Mesenchymal stem cell (in vitro differentiated cells and primary cell): ENCODE results near the gene HCFC1R1.

Experiments
- DNase-seq: peaks from one replicate; pipeline ENCODE4 v3.0.0-alpha.2; 2013
- H2AFZ ChIP-seq: one replicate; pipeline ENCODE4 v1.6.1; 2013; ENCODE audit warnings: low read depth, mild to moderate bottlenecking, control low read depth, inconsistent platforms, low read length, moderate library complexity
- H2AK5ac ChIP-seq: 2 replicates; pipeline ENCODE4 v1.6.1; 2013; ENCODE audit warnings: low read length, moderate library complexity, mild to moderate bottlenecking, inconsistent platforms; ENCODE audit not compliant: severe bottlenecking
- H2BK120ac ChIP-seq: one replicate; pipeline ENCODE4 v1.6.1; 2013; ENCODE audit warnings: low read depth, mild to moderate bottlenecking, inconsistent platforms, low read length, moderate library complexity
- H2BK12ac ChIP-seq, 2 experiments: one replicate each; pipeline ENCODE4 v1.6.1; 2013; ENCODE audit warnings: inconsistent platforms in 2 of 2, low read length in 2 of 2, mild to moderate bottlenecking in 2 of 2, moderate library complexity in 2 of 2, control low read depth in 1 of 2
- H2BK15ac ChIP-seq: one replicate; pipeline ENCODE4 v1.6.1; 2013; ENCODE audit warnings: mild to moderate bottlenecking, low read depth, inconsistent platforms; ENCODE audit not compliant: poor library complexity, severe bottlenecking
- H2BK5ac ChIP-seq: 2 replicates; pipeline ENCODE4 v1.6.1; 2013; ENCODE audit warnings: low read depth, mild to moderate bottlenecking, low read length, control low read depth, inconsistent platforms; ENCODE audit not compliant: poor library complexity, severe bottlenecking
- H3K14ac ChIP-seq, 2 experiments: one replicate each; pipeline ENCODE4 v1.6.1; 2013; ENCODE audit warnings: inconsistent platforms in 2 of 2, low read length in 2 of 2, control low read depth in 1 of 2, mild to moderate bottlenecking in 1 of 2, moderate library complexity in 1 of 2
- H3K18ac ChIP-seq, 2 experiments: one replicate each; pipeline ENCODE4 v1.6.1; 2013; ENCODE audit warnings: inconsistent platforms in 2 of 2, low read length in 2 of 2, control low read depth in 1 of 2, low read depth in 1 of 2, mild to moderate bottlenecking in 1 of 2
- H3K23ac ChIP-seq, 2 experiments: one replicate each; pipeline ENCODE4 v1.6.1; 2013; ENCODE audit warnings: inconsistent platforms in 2 of 2, low read length in 2 of 2, mild to moderate bottlenecking in 2 of 2, moderate library complexity in 2 of 2, control low read depth in 1 of 2
- H3K27ac ChIP-seq: 2 replicates; pipeline ENCODE4 v1.5.1; 2013; ENCODE audit warnings: mild to moderate bottlenecking, moderate library complexity, low read length, control low read depth, inconsistent platforms; ENCODE audit not compliant: poor library complexity, severe bottlenecking
- H3K27me3 ChIP-seq, 2 experiments: 2 replicates each; pipeline versions ENCODE4 v1.6.1 to v1.7.0; 2013; ENCODE audit warnings: low read length in 2 of 2, mild to moderate bottlenecking in 2 of 2, moderate library complexity in 2 of 2, control low read depth in 1 of 2, inconsistent platforms in 1 of 2; ENCODE audit not compliant: control insufficient read depth in 1 of 2, insufficient read depth in 1 of 2
- H3K36me3 ChIP-seq, 2 experiments: 2 replicates each; pipeline versions ENCODE4 v1.6.1 to v1.7.0; 2013; ENCODE audit warnings: low read length in 2 of 2, control low read depth in 1 of 2, inconsistent platforms in 1 of 2, low read depth in 1 of 2, mild to moderate bottlenecking in 1 of 2; ENCODE audit not compliant: insufficient read depth in 2 of 2, control insufficient read depth in 1 of 2
- H3K4ac ChIP-seq, 2 experiments: one replicate each; pipeline ENCODE4 v1.6.1; 2013; ENCODE audit warnings: inconsistent platforms in 2 of 2, low read length in 2 of 2, mild to moderate bottlenecking in 2 of 2, moderate library complexity in 2 of 2, control low read depth in 1 of 2, low read depth in 1 of 2
- H3K4me1 ChIP-seq: 2 replicates; pipeline ENCODE4 v1.6.1; 2013; ENCODE audit warnings: low read depth, low read length, control low read depth; ENCODE audit not compliant: control insufficient read depth, insufficient read depth
- H3K4me2 ChIP-seq: 2 replicates; pipeline ENCODE4 v1.6.1; 2013; ENCODE audit warnings: low read length, mild to moderate bottlenecking, inconsistent platforms; ENCODE audit not compliant: poor library complexity, severe bottlenecking
- H3K4me3 ChIP-seq, 2 experiments: 2 replicates each; pipeline versions ENCODE4 v1.5.1 to v1.7.0; 2013; ENCODE audit warnings: low read length in 2 of 2, mild to moderate bottlenecking in 2 of 2, control low read depth in 1 of 2, low read depth in 1 of 2; ENCODE audit not compliant: insufficient read depth in 1 of 2
- H3K79me1 ChIP-seq: replicated peaks from 2 replicates; pipeline ENCODE4 v1.6.1; 2013; ENCODE audit warnings: mild to moderate bottlenecking, control low read depth, low read length, inconsistent platforms; ENCODE audit not compliant: poor library complexity, severe bottlenecking
- H3K9ac ChIP-seq: 2 replicates; pipeline ENCODE4 v1.7.0; 2013; ENCODE audit warnings: mild to moderate bottlenecking, low read length, moderate library complexity
- H3K9me3 ChIP-seq: 2 replicates; pipeline ENCODE4 v1.7.0; 2013; ENCODE audit warnings: mild to moderate bottlenecking, low read length; ENCODE audit not compliant: control insufficient read depth
- H4K8ac ChIP-seq: one replicate; pipeline ENCODE4 v1.6.1; 2013; ENCODE audit warnings: inconsistent platforms, mild to moderate bottlenecking, low read length, moderate library complexity
- H4K91ac ChIP-seq: one replicate; pipeline ENCODE4 v1.6.1; 2013; ENCODE audit warnings: mild to moderate bottlenecking, low read length, inconsistent platforms
- WGBS: methylation state at CpG from one replicate; pipeline ENCODE4 v1.1.7; 2013; ENCODE audit warnings: mixed read lengths; 5-methylcytosine and 5-hydroxymethylcytosine counted together

Gene HCFC1R1

GRCh38 chr16:2979669-2980226 lies 44.0 kb downstream of the HCFC1R1 start:
- DNase-seq, result no peak
- no peak overlapping the region for H2AK5ac ChIP-seq
- H2BK12ac ChIP-seq, result no peak overlapping the region
- H3K9me3 ChIP-seq, result no peaks in the 10 kb centered on the region
- H3K4ac ChIP-seq, result no peak overlapping the region
- peaks cover 20% of the 10 kb centered on the region for H3K79me1 ChIP-seq
- no peak overlapping the region for H3K27ac ChIP-seq
- H2BK5ac ChIP-seq, result no peak overlapping the region
- H3K23ac ChIP-seq, result no peak overlapping the region
- H3K18ac ChIP-seq, result peak overlapping the region in 1 of 2 experiments; percentile 25
- H3K4me1 ChIP-seq, result peaks cover 30% of the 10 kb centered on the region
- no peak overlapping the region for H2BK120ac ChIP-seq
- H3K14ac ChIP-seq, result peak overlapping the region in 1 of 2 experiments; percentile 53
- peaks cover 0 to 26% of the 10 kb centered on the region in 2 experiments for H3K36me3 ChIP-seq
- peak overlapping the region; percentile 96 for H3K4me2 ChIP-seq
- WGBS, result 12% methylated on average over 40 of the region's 43 CpGs
- peak overlapping the region; percentile 52 for H2BK15ac ChIP-seq
- no peak overlapping the region for H4K91ac ChIP-seq
- no peak overlapping the region for H4K8ac ChIP-seq
- no peak overlapping the region for H2AFZ ChIP-seq
- H3K27me3 ChIP-seq, result no peaks in the 10 kb centered on the region
- peak overlapping the region; percentile 98 for H3K9ac ChIP-seq
- peak overlapping the region; percentile 85 to 91 for H3K4me3 ChIP-seq

- no peak overlapping the region for H2AK5ac ChIP-seq
- no peak overlapping the region for H4K8ac ChIP-seq
- no peaks in the 10 kb centered on the region for H3K27me3 ChIP-seq
- H3K4ac ChIP-seq, result no peak overlapping the region
- peaks cover 28% of the 10 kb centered on the region for H3K4me1 ChIP-seq
- H2AFZ ChIP-seq, result no peak overlapping the region
- no peak overlapping the region for H2BK120ac ChIP-seq
- peaks cover 0 to 38% of the 10 kb centered on the region in 2 experiments for H3K36me3 ChIP-seq
- H3K27ac ChIP-seq, result no peak overlapping the region
- peaks cover 20% of the 10 kb centered on the region for H3K79me1 ChIP-seq
- H3K14ac ChIP-seq, result no peak overlapping the region
- no peak overlapping the region for H3K4me2 ChIP-seq
- H3K9me3 ChIP-seq, result no peaks in the 10 kb centered on the region
- H2BK15ac ChIP-seq, result no peak overlapping the region
- H3K4me3 ChIP-seq, result no peak overlapping the region
- no peak overlapping the region for H3K9ac ChIP-seq
- peak overlapping the region; percentile 66 for H4K91ac ChIP-seq
- H2BK5ac ChIP-seq, result no peak overlapping the region
- H2BK12ac ChIP-seq, result no peak overlapping the region
- WGBS, result 97% methylated on average over 6 of the region's 6 CpGs
- no peak overlapping the region for H3K18ac ChIP-seq
- H3K23ac ChIP-seq, result no peak overlapping the region
- no peak for DNase-seq
Observed at GRCh38 chr16:2977440-2977839, 46.3 kb downstream of the HCFC1R1 start.

- Histone ChIP-seq H3K4me2 (no peak overlapping the region), H3K9me3 (no peaks in the 10 kb centered on the region), H3K18ac (no peak overlapping the region), H3K36me3 (peaks cover 0 to 46% of the 10 kb centered on the region in 2 experiments), H3K4me3 (no peak overlapping the region), H4K91ac (no peak overlapping the region), H2BK15ac (no peak overlapping the region), H4K8ac (no peak overlapping the region), H3K9ac (no peak overlapping the region), H3K14ac (no peak overlapping the region), H3K27me3 (no peaks in the 10 kb centered on the region), H2BK120ac (no peak overlapping the region), H3K4me1 (peaks cover 28% of the 10 kb centered on the region), H3K27ac (no peak overlapping the region), H3K4ac (no peak overlapping the region), H2AK5ac (no peak overlapping the region), H3K79me1 (peaks cover 20% of the 10 kb centered on the region), H2BK12ac (no peak overlapping the region), H2BK5ac (no peak overlapping the region), H3K23ac (no peak overlapping the region), H2AFZ (no peak overlapping the region)
- no peak for DNase-seq
- 98% methylated on average over 15 of the region's 15 CpGs for WGBS
Observed at GRCh38 chr16:2976673-2977072, 47.1 kb downstream of the HCFC1R1 start.

- Histone ChIP-seq H2BK5ac (no peak overlapping the region), H3K27me3 (no peaks in the 10 kb centered on the region), H3K9me3 (no peaks in the 10 kb centered on the region), H2BK12ac (no peak overlapping the region), H3K4me3 (no peak overlapping the region), H3K9ac (no peak overlapping the region), H3K36me3 (peaks cover 0 to 50% of the 10 kb centered on the region in 2 experiments), H4K8ac (peak overlapping the region; percentile 7), H3K4me1 (peaks cover 30% of the 10 kb centered on the region), H3K79me1 (peaks cover 20% of the 10 kb centered on the region), H3K18ac (no peak overlapping the region), H3K23ac (no peak overlapping the region), H3K27ac (no peak overlapping the region), H2BK120ac (no peak overlapping the region), H3K14ac (no peak overlapping the region), H3K4ac (no peak overlapping the region), H2BK15ac (no peak overlapping the region), H2AFZ (no peak overlapping the region), H3K4me2 (no peak overlapping the region), H2AK5ac (no peak overlapping the region), H4K91ac (no peak overlapping the region)
- no peak for DNase-seq
- 96% methylated on average over 7 of the region's 7 CpGs for WGBS
Observed at GRCh38 chr16:2976201-2976600, 47.5 kb downstream of the HCFC1R1 start.
